Activated CD4-positive, CD25-positive, alpha-beta regulatory T cell treated with anti-CD3 and anti-CD28 coated beads, Interleukin-2, amount 50 U/mL, for 24 hours (primary cell): Measurements from ENCODE around the gene PHF1.

Source experiments
- ATAC-seq, 2 donors: fragments of 150-1000 bp; cut with Tn5 transposase; one replicate each; pipeline ENCODE4 v1.10.0; 2021; ENCODE audit warnings: mild to moderate bottlenecking in 1 of 2, moderate library complexity in 1 of 2

PHF1 gene

GRCh38 chr6:33459226-33459625 is 48.4 kb downstream of the PHF1 start:
- ATAC-seq = no peak
